Measurements from ENCODE around the gene SGO1. TPM values are rescaled to one million over a fixed set of nuclear protein-coding genes. Genes with fewer than 3 reads are reported as not detected.
"Not testable (repeated sequence)": the region's sequence is repeated elsewhere in the genome, so short reads cannot be mapped to it uniquely, and the experiment has no call there.

Gene SGO1
- 1 to 10 TPM; 1.8 to 1.9 TPM for polyA plus RNA-seq

GRCh38 chr3:20185679-20186599 lies at the start of gene SGO1:
Gene SGO1 (minus strand): TSS chr3:20186206. CDS start chr3:20184027, 2,179 bp downstream.
- Histone ChIP-seq H3K4me1 (ENCODE audit: control insufficient read depth in 2 of 2, insufficient read depth in 2 of 2, low read length in 1 of 2) (no peaks in the 10 kb centered on the region), H3K4me3 (ENCODE audit: low read depth in 1 of 2, low read length in 2 of 2) (peak within 1 kb of the TSS; percentile 78 to 80), H3K27ac (ENCODE audit: low read depth in 2 of 2, low read length in 1 of 2) (peak within 1 kb of the TSS; percentile 93 to 96), H3K27me3 (ENCODE audit: control insufficient read depth in 1 of 2, insufficient read depth in 2 of 2, low read length in 2 of 2) (no peaks in the 10 kb centered on the region), H3K9me3 (ENCODE audit: control insufficient read depth in 2 of 2, insufficient read depth in 1 of 2, low read depth in 1 of 2, low read length in 1 of 2) (no peaks in the 10 kb centered on the region), H3K36me3 (ENCODE audit: control insufficient read depth in 2 of 2, insufficient read depth in 2 of 2, low read length in 1 of 2) (no peaks in the 10 kb centered on the region)
- WGBS, 2 donors, result 0 to 1% methylated on average over 64 to 65 of the region's 65 CpGs

GRCh38 chr3:20235796-20236195 lies 49.8 kb upstream of the SGO1 start:
- Histone ChIP-seq H3K9me3 (ENCODE audit: control insufficient read depth in 2 of 2, insufficient read depth in 1 of 2, low read depth in 1 of 2, low read length in 1 of 2) (no peaks in the 10 kb centered on the region), H3K27ac (ENCODE audit: low read depth in 2 of 2, low read length in 1 of 2) (no peak overlapping the region), H3K36me3 (ENCODE audit: control insufficient read depth in 2 of 2, insufficient read depth in 2 of 2, low read length in 1 of 2) (no peaks in the 10 kb centered on the region), H3K27me3 (ENCODE audit: control insufficient read depth in 1 of 2, insufficient read depth in 2 of 2, low read length in 2 of 2) (no peaks in the 10 kb centered on the region), H3K4me1 (ENCODE audit: control insufficient read depth in 2 of 2, insufficient read depth in 2 of 2, low read length in 1 of 2) (peaks cover 0 to 2% of the 10 kb centered on the region in 2 donors), H3K4me3 (ENCODE audit: low read depth in 1 of 2, low read length in 2 of 2) (no peak overlapping the region)
- WGBS, 2 donors, result 92 to 95% methylated on average over 7 of the region's 7 CpGs

GRCh38 chr3:20232906-20233780 lies 47.1 kb upstream of the SGO1 start:
- 65 to 87% methylated on average over 2 of the region's 2 CpGs for WGBS, 2 donors
- H3K4me1 ChIP-seq (ENCODE audit: control insufficient read depth in 2 of 2, insufficient read depth in 2 of 2, low read length in 1 of 2), result no peaks in the 10 kb centered on the region
- no peaks in the 10 kb centered on the region for H3K27me3 ChIP-seq (ENCODE audit: control insufficient read depth in 1 of 2, insufficient read depth in 2 of 2, low read length in 2 of 2)
- no peak overlapping the region for H3K27ac ChIP-seq (ENCODE audit: low read depth in 2 of 2, low read length in 1 of 2)
- no peaks in the 10 kb centered on the region for H3K36me3 ChIP-seq (ENCODE audit: control insufficient read depth in 2 of 2, insufficient read depth in 2 of 2, low read length in 1 of 2)
- H3K4me3 ChIP-seq (ENCODE audit: low read depth in 1 of 2, low read length in 2 of 2), result no peak overlapping the region
- no peaks in the 10 kb centered on the region for H3K9me3 ChIP-seq (ENCODE audit: control insufficient read depth in 2 of 2, insufficient read depth in 1 of 2, low read depth in 1 of 2, low read length in 1 of 2)

GRCh38 chr3:20230954-20231353 lies 44.9 kb upstream of the SGO1 start:
- H3K4me1 ChIP-seq (ENCODE audit: control insufficient read depth in 2 of 2, insufficient read depth in 2 of 2, low read length in 1 of 2), result no peaks in the 10 kb centered on the region
- no peaks in the 10 kb centered on the region for H3K36me3 ChIP-seq (ENCODE audit: control insufficient read depth in 2 of 2, insufficient read depth in 2 of 2, low read length in 1 of 2)
- H3K9me3 ChIP-seq (ENCODE audit: control insufficient read depth in 2 of 2, insufficient read depth in 1 of 2, low read depth in 1 of 2, low read length in 1 of 2), result no peaks in the 10 kb centered on the region
- 89 to 98% methylated on average over 1 of the region's 1 CpG for WGBS, 2 donors
- no peak overlapping the region for H3K4me3 ChIP-seq (ENCODE audit: low read depth in 1 of 2, low read length in 2 of 2)
- no peaks in the 10 kb centered on the region for H3K27me3 ChIP-seq (ENCODE audit: control insufficient read depth in 1 of 2, insufficient read depth in 2 of 2, low read length in 2 of 2)
- H3K27ac ChIP-seq (ENCODE audit: low read depth in 2 of 2, low read length in 1 of 2), result no peak overlapping the region

- Histone ChIP-seq H3K36me3 (ENCODE audit: control insufficient read depth in 2 of 2, insufficient read depth in 2 of 2, low read length in 1 of 2) (no peaks in the 10 kb centered on the region), H3K9me3 (ENCODE audit: control insufficient read depth in 2 of 2, insufficient read depth in 1 of 2, low read depth in 1 of 2, low read length in 1 of 2) (no peaks in the 10 kb centered on the region), H3K27ac (ENCODE audit: low read depth in 2 of 2, low read length in 1 of 2) (no peak overlapping the region), H3K4me3 (ENCODE audit: low read depth in 1 of 2, low read length in 2 of 2) (no peak overlapping the region), H3K4me1 (ENCODE audit: control insufficient read depth in 2 of 2, insufficient read depth in 2 of 2, low read length in 1 of 2) (no peaks in the 10 kb centered on the region), H3K27me3 (ENCODE audit: control insufficient read depth in 1 of 2, insufficient read depth in 2 of 2, low read length in 2 of 2) (no peaks in the 10 kb centered on the region)
- 21 to 26% methylated on average over 2 of the region's 2 CpGs for WGBS, 2 donors
Measured at GRCh38 chr3:20225769-20226168, 39.8 kb upstream of the SGO1 start.

- Histone ChIP-seq H3K36me3 (ENCODE audit: control insufficient read depth in 2 of 2, insufficient read depth in 2 of 2, low read length in 1 of 2) (no peaks in the 10 kb centered on the region), H3K27me3 (ENCODE audit: control insufficient read depth in 1 of 2, insufficient read depth in 2 of 2, low read length in 2 of 2) (no peaks in the 10 kb centered on the region), H3K27ac (ENCODE audit: low read depth in 2 of 2, low read length in 1 of 2) (no peak overlapping the region), H3K4me3 (ENCODE audit: low read depth in 1 of 2, low read length in 2 of 2) (no peak overlapping the region), H3K9me3 (ENCODE audit: control insufficient read depth in 2 of 2, insufficient read depth in 1 of 2, low read depth in 1 of 2, low read length in 1 of 2) (no peaks in the 10 kb centered on the region), H3K4me1 (ENCODE audit: control insufficient read depth in 2 of 2, insufficient read depth in 2 of 2, low read length in 1 of 2) (no peaks in the 10 kb centered on the region)
- WGBS, 2 donors, result 79 to 81% methylated on average over 2 of the region's 2 CpGs
Measured at GRCh38 chr3:20222274-20222673, 36.3 kb upstream of the SGO1 start.

- H3K27ac ChIP-seq (ENCODE audit: low read depth in 2 of 2, low read length in 1 of 2), result no peak overlapping the region
- H3K27me3 ChIP-seq (ENCODE audit: control insufficient read depth in 1 of 2, insufficient read depth in 2 of 2, low read length in 2 of 2), result no peaks in the 10 kb centered on the region
- no peak overlapping the region for H3K4me3 ChIP-seq (ENCODE audit: low read depth in 1 of 2, low read length in 2 of 2)
- WGBS, 2 donors, result 46 to 53% methylated on average over 3 of the region's 3 CpGs
- H3K36me3 ChIP-seq (ENCODE audit: control insufficient read depth in 2 of 2, insufficient read depth in 2 of 2, low read length in 1 of 2), result no peaks in the 10 kb centered on the region
- H3K9me3 ChIP-seq (ENCODE audit: control insufficient read depth in 2 of 2, insufficient read depth in 1 of 2, low read depth in 1 of 2, low read length in 1 of 2), result no peaks in the 10 kb centered on the region
- H3K4me1 ChIP-seq (ENCODE audit: control insufficient read depth in 2 of 2, insufficient read depth in 2 of 2, low read length in 1 of 2), result no peaks in the 10 kb centered on the region
Measured at GRCh38 chr3:20218215-20218614, 32.2 kb upstream of the SGO1 start.

- H3K27me3 ChIP-seq (ENCODE audit: control insufficient read depth in 1 of 2, insufficient read depth in 2 of 2, low read length in 2 of 2), result no peaks in the 10 kb centered on the region
- H3K36me3 ChIP-seq (ENCODE audit: control insufficient read depth in 2 of 2, insufficient read depth in 2 of 2, low read length in 1 of 2), result no peaks in the 10 kb centered on the region
- WGBS, 2 donors, result 86% methylated on average over 4 of the region's 4 CpGs
- no peak overlapping the region for H3K4me3 ChIP-seq (ENCODE audit: low read depth in 1 of 2, low read length in 2 of 2)
- no peaks in the 10 kb centered on the region for H3K9me3 ChIP-seq (ENCODE audit: control insufficient read depth in 2 of 2, insufficient read depth in 1 of 2, low read depth in 1 of 2, low read length in 1 of 2)
- no peak overlapping the region for H3K27ac ChIP-seq (ENCODE audit: low read depth in 2 of 2, low read length in 1 of 2)
- no peaks in the 10 kb centered on the region for H3K4me1 ChIP-seq (ENCODE audit: control insufficient read depth in 2 of 2, insufficient read depth in 2 of 2, low read length in 1 of 2)
Measured at GRCh38 chr3:20215636-20216035, 29.6 kb upstream of the SGO1 start.

GRCh38 chr3:20213491-20213890 lies 27.5 kb upstream of the SGO1 start:
- not testable (repeated sequence) for H3K27ac ChIP-seq (ENCODE audit: low read depth in 2 of 2, low read length in 1 of 2); H3K4me3 ChIP-seq (ENCODE audit: low read depth in 1 of 2, low read length in 2 of 2); H3K9me3 ChIP-seq (ENCODE audit: control insufficient read depth in 2 of 2, insufficient read depth in 1 of 2, low read depth in 1 of 2, low read length in 1 of 2); H3K36me3 ChIP-seq (ENCODE audit: control insufficient read depth in 2 of 2, insufficient read depth in 2 of 2, low read length in 1 of 2); H3K4me1 ChIP-seq (ENCODE audit: control insufficient read depth in 2 of 2, insufficient read depth in 2 of 2, low read length in 1 of 2); H3K27me3 ChIP-seq (ENCODE audit: control insufficient read depth in 1 of 2, insufficient read depth in 2 of 2, low read length in 2 of 2)
- 85 to 91% methylated on average over 1 of the region's 1 CpG for WGBS, 2 donors

Measured in esophagus (tissue), 2 donors.